ENCODE measurements around the gene PNP.

PNP gene

DNA sequence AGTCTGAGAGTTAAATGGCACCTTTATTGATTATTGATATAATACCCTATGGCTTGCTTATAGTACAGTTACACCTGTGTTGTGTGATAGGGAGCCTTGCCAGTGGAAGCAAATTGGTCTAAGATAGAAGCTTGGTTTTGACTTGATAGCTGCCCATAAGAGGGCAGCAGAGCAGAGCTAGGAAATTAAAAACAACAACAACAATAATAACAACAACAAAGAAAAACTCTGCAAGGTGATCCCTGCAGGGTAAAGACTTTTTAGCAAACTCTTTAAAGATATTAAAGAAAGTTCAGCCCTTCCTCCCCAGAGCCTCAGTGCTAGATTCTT is 18.2 kb downstream of the PNP start:
- Histone ChIP-seq H3K36me3 (ENCODE audit: control insufficient read depth in 2 of 2, insufficient read depth in 1 of 2, low read length in 2 of 2) (no peaks in the 10 kb centered on the region), H3K27ac (ENCODE audit: extremely low read depth, low read depth, low read length) (no peak overlapping the region), H3K4me3 (ENCODE audit: low read depth, low read length) (no peak overlapping the region), H3K9me3 (ENCODE audit: control insufficient read depth, insufficient read depth, low read depth, low read length) (no peaks in the 10 kb centered on the region), H3K4me1 (ENCODE audit: control insufficient read depth, insufficient read depth, low read length) (no peaks in the 10 kb centered on the region)
- CTCF ChIA-PET = interaction anchor here (0.6 to 0.7 kb wide), 3 partner anchors 39 to 368 kb away, joined by 3 read pairs; no protein-coding TSS in a partner anchor
- POLR2A ChIA-PET = interaction anchor here (0.7 kb wide), 1 partner anchor 17 kb away, joined by 3 read pairs; no protein-coding TSS in a partner anchor
- TF ChIP-seq, protein P1, sequence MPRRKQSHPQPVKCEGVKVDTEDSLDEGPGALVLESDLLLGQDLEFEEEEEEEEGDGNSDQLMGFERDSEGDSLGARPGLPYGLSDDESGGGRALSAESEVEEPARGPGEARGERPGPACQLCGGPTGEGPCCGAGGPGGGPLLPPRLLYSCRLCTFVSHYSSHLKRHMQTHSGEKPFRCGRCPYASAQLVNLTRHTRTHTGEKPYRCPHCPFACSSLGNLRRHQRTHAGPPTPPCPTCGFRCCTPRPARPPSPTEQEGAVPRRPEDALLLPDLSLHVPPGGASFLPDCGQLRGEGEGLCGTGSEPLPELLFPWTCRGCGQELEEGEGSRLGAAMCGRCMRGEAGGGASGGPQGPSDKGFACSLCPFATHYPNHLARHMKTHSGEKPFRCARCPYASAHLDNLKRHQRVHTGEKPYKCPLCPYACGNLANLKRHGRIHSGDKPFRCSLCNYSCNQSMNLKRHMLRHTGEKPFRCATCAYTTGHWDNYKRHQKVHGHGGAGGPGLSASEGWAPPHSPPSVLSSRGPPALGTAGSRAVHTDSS (tag by site-specific recombination; IDR thresholded peaks at IDR 0.05) = no peak
- TF ChIP-seq ZNF660 (tag by site-specific recombination; IDR thresholded peaks at IDR 0.05) (no peak), ZSCAN23 (tag by site-specific recombination; IDR thresholded peaks at IDR 0.05) (no peak)

DNA sequence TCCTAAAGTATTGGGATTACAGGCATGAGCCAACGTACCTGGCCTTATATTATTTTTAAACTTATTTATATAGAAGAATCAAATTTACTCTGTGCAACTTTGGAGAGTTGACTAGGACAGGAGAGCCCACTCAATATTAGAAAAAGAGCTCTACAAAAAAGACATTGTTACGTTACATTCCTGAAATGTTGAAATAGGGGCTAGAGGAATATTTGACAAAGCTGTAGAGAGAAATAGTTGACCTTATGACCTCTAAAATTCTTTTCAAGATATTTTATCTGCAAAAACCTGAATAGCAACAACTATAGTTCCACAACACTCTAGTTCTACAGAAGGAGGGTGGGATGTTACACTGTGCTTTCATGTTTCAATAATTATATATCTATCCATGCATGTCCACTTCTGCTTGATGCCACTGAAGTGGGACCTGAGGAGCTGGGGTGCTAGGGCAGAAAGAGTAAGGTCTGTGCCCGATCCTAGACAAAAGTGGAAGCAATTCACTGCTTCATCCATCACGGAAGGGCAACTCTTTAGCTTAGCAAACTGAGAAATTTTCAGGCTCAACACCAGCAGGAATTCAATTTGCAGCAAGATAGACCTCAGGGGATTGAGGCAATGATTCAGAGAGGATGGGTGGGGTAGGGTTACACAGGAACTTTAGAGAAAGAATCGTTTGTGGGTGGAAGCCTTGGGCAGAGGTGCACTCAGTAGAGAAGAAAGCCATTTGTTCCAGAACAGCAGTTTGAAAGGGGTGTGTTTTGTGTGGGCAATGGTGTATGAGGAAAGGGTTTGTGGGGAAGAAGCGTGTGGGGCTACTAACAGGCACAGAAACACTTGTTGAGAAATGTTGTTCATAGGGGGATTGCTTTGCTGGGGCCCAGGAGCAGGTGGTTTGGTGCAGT is 20.1 kb downstream of the PNP start:
- ChIA-PET POLR2A (interaction anchor here (0.6 to 1.6 kb wide), 2 partner anchors 20 to 146 kb away, joined by 3 read pairs; no protein-coding TSS in a partner anchor), CTCF (interaction anchor here (0.6 to 1.3 kb wide), 2 partner anchors 40 to 88 kb away, joined by 3 read pairs; no protein-coding TSS in a partner anchor)
- Histone ChIP-seq H3K9me3 (ENCODE audit: control insufficient read depth, insufficient read depth, low read depth, low read length) (no peaks in the 10 kb centered on the region), H3K36me3 (ENCODE audit: control insufficient read depth in 2 of 2, insufficient read depth in 1 of 2, low read length in 2 of 2) (no peaks in the 10 kb centered on the region), H3K4me3 (ENCODE audit: low read depth, low read length) (no peak overlapping the region), H3K27ac (ENCODE audit: extremely low read depth, low read depth, low read length) (no peak overlapping the region), H3K4me1 (ENCODE audit: control insufficient read depth, insufficient read depth, low read length) (no peaks in the 10 kb centered on the region)
- TF ChIP-seq ZNF510 (tag by site-specific recombination; IDR thresholded peaks at IDR 0.05; ENCODE audit: insufficient replicate concordance) (no peak), ZBTB17 (tag by site-specific recombination; IDR thresholded peaks at IDR 0.05) (peak; percentile 53; the same call in 1 of the 2 replicates), EGR2 (tag by site-specific recombination; IDR thresholded peaks at IDR 0.05; ENCODE audit: low read depth) (peak; percentile 48; the same call in 1 of the 2 replicates), ZFHX2 (tag by site-specific recombination; conservative IDR thresholded peaks at IDR 0.05) (peak; percentile 53), ZNF629 (tag by site-specific recombination; IDR thresholded peaks at IDR 0.05) (no peak), ZNF610 (tag by site-specific recombination; IDR thresholded peaks at IDR 0.05; ENCODE audit: borderline replicate concordance) (no peak)
- TF ChIP-seq, protein P2, sequence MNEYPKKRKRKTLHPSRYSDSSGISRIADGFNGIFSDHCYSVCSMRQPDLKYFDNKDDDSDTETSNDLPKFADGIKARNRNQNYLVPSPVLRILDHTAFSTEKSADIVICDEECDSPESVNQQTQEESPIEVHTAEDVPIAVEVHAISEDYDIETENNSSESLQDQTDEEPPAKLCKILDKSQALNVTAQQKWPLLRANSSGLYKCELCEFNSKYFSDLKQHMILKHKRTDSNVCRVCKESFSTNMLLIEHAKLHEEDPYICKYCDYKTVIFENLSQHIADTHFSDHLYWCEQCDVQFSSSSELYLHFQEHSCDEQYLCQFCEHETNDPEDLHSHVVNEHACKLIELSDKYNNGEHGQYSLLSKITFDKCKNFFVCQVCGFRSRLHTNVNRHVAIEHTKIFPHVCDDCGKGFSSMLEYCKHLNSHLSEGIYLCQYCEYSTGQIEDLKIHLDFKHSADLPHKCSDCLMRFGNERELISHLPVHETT (tag by site-specific recombination; IDR thresholded peaks at IDR 0.05) = no peak

DNA sequence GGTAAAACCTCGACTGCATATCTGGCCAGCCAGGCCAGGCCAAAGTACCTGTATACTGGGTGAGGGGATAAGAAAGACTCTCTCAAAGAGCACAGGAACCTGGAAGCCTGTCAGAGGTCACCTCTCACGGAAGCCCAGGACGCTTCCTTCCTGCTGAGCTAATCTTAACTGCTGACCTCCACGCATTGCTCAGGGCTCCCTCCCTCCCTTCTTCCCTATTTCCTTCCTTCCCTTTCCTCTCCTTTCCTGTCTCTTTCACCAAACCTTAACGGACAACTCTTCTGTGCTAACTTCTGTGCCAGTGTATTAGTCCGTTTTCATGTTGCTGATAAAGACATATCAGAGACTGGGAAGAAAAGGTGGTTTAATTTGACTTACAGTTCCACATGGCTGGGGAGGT is 21.4 kb downstream of the PNP start:
- ChIA-PET POLR2A (interaction anchor here (1.6 kb wide), 1 partner anchor 21 kb away, joined by 3 read pairs; no protein-coding TSS in a partner anchor), CTCF (no interaction called here)
- Histone ChIP-seq H3K36me3 (ENCODE audit: control insufficient read depth in 2 of 2, insufficient read depth in 1 of 2, low read length in 2 of 2) (no peaks in the 10 kb centered on the region), H3K9me3 (ENCODE audit: control insufficient read depth, insufficient read depth, low read depth, low read length) (no peaks in the 10 kb centered on the region), H3K27ac (ENCODE audit: extremely low read depth, low read depth, low read length) (no peak overlapping the region), H3K4me1 (ENCODE audit: control insufficient read depth, insufficient read depth, low read length) (no peaks in the 10 kb centered on the region), H3K4me3 (ENCODE audit: low read depth, low read length) (no peak overlapping the region)
- no peak for TF ChIP-seq SCRT2 (tag by site-specific recombination; IDR thresholded peaks at IDR 0.05)
- TF ChIP-seq, protein P1 (tag by site-specific recombination; IDR thresholded peaks at IDR 0.05) = no peak
- TF ChIP-seq BCL11B (tag by site-specific recombination; IDR thresholded peaks at IDR 0.05; ENCODE audit: low read depth) = no peak
- no peak for TF ChIP-seq ZNF311 (tag by site-specific recombination; IDR thresholded peaks at IDR 0.05; ENCODE audit: borderline replicate concordance)
- no peak for TF ChIP-seq ZNF76 (tag by site-specific recombination; IDR thresholded peaks at IDR 0.05; ENCODE audit: borderline replicate concordance, low read depth)
- no peak for TF ChIP-seq ZNF302 (tag by site-specific recombination; IDR thresholded peaks at IDR 0.05; ENCODE audit: low read depth)
- TF ChIP-seq, protein P3, sequence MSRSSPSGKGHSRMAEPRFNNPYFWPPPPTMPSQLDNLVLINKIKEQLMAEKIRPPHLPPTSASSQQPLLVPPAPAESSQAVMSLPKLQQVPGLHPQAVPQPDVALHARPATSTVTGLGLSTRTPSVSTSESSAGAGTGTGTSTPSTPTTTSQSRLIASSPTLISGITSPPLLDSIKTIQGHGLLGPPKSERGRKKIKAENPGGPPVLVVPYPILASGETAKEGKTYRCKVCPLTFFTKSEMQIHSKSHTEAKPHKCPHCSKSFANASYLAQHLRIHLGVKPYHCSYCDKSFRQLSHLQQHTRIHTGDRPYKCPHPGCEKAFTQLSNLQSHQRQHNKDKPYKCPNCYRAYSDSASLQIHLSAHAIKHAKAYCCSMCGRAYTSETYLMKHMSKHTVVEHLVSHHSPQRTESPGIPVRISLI (tag by site-specific recombination; IDR thresholded peaks at IDR 0.05) = no peak
- TF ChIP-seq, protein P4, sequence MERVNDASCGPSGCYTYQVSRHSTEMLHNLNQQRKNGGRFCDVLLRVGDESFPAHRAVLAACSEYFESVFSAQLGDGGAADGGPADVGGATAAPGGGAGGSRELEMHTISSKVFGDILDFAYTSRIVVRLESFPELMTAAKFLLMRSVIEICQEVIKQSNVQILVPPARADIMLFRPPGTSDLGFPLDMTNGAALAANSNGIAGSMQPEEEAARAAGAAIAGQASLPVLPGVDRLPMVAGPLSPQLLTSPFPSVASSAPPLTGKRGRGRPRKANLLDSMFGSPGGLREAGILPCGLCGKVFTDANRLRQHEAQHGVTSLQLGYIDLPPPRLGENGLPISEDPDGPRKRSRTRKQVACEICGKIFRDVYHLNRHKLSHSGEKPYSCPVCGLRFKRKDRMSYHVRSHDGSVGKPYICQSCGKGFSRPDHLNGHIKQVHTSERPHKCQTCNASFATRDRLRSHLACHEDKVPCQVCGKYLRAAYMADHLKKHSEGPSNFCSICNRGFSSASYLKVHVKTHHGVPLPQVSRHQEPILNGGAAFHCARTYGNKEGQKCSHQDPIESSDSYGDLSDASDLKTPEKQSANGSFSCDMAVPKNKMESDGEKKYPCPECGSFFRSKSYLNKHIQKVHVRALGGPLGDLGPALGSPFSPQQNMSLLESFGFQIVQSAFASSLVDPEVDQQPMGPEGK (tag by site-specific recombination; IDR thresholded peaks at IDR 0.05) = no peak
- no peak for TF ChIP-seq ZNF221 (tag by site-specific recombination; IDR thresholded peaks at IDR 0.05; ENCODE audit: borderline replicate concordance)
- TF ChIP-seq, protein P2 (tag by site-specific recombination; IDR thresholded peaks at IDR 0.05) = no peak
- no peak for TF ChIP-seq HOXC10 (CRISPR knock-in tag; IDR thresholded peaks at IDR 0.05)
- TF ChIP-seq KLF8 (tag by site-specific recombination; IDR thresholded peaks at IDR 0.05) = no peak

All from HEK293 (cell line).